NCI-H1092 treated with DMSO at 0.1 percent for 48 hours (cell line): Measurements from ENCODE around the gene LOXL1.
"Not testable (repeated sequence)": the region's sequence is repeated elsewhere in the genome, so short reads cannot be mapped to it uniquely, and the experiment has no call there.

ENCODE experiments used
- DNase-seq: peaks from one replicate; lab custom pipeline; 2025; lab: John Stamatoyannopoulos, UW

LOXL1 gene

GRCh38 chr15:73922186-73923151 is 3.8 kb upstream of the LOXL1 start:
- DNase-seq, result peak; percentile 58

DNA sequence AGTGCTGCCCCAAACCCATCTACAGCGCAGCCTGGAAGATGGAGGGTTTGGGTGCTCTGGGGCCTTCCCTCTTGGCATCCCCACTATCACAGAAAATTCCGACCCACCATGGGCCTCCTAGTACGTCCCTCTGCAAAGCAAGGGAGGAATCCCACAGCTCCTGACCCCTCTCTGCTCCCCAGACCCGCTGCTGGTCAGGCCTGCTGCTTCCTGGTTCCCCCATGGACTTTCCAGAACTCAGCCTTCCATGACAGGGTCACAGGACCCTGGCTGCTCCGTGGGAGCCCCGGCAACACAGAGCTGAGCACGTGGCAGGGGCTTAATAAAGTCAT is 3.1 kb upstream of the LOXL1 start:
- DNase-seq, result no peak

- DNase-seq, result no peak
Observed at GRCh38 chr15:73923488-73924164, 2.6 kb upstream of the LOXL1 start.

DNA sequence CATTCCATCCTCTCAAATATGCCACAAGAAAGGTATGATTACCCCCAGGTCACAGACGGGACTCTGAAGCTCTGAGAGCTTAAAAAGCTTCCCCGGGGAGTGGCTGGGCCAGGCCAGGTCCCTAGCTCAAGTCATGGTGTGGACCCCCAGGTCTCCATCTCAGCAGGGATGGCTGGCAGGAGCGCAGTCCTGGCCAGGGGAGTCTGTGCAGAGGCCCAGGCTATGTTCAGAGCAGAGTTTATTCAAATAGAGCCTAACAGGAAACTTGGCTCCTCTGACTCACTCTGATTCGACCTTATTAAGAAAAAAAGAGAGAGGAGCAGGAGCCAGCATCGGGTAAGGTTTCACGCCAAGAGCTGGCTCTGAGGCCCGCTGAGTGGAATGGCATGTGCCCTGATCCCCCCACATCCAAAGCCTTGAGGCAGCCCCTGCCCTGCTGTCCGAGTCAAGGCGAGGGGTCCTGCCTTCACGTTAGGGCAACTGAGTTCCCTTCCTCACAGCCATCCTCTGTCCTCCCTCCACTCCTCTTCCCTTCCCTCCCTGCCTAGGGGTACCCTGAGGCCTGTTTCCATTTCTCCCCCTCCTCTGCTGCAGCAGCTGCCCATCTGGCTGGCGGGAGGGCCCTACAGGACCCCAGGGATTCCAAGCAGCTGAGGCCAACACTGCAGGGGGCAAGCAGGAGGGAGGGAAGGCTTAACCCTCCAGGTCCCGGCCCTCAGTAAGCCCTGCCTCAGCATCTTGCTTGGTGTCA is 1.9 kb upstream of the LOXL1 start:
- DNase-seq, result peak; percentile 69

GRCh38 chr15:73925848-73926218 is 429 bp upstream of the LOXL1 start:
- DNase-seq, result no peak

DNA sequence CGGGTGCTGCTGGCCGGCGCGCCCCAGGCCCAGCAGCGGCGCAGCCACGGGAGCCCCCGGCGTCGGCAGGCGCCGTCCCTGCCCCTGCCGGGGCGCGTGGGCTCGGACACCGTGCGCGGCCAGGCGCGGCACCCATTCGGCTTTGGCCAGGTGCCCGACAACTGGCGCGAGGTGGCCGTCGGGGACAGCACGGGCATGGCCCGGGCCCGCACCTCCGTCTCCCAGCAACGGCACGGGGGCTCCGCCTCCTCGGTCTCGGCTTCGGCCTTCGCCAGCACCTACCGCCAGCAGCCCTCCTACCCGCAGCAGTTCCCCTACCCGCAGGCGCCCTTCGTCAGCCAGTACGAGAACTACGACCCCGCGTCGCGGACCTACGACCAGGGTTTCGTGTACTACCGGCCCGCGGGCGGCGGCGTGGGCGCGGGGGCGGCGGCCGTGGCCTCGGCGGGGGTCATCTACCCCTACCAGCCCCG is 777 bp downstream of the LOXL1 start:
- DNase-seq, result peak; percentile 26

DNA sequence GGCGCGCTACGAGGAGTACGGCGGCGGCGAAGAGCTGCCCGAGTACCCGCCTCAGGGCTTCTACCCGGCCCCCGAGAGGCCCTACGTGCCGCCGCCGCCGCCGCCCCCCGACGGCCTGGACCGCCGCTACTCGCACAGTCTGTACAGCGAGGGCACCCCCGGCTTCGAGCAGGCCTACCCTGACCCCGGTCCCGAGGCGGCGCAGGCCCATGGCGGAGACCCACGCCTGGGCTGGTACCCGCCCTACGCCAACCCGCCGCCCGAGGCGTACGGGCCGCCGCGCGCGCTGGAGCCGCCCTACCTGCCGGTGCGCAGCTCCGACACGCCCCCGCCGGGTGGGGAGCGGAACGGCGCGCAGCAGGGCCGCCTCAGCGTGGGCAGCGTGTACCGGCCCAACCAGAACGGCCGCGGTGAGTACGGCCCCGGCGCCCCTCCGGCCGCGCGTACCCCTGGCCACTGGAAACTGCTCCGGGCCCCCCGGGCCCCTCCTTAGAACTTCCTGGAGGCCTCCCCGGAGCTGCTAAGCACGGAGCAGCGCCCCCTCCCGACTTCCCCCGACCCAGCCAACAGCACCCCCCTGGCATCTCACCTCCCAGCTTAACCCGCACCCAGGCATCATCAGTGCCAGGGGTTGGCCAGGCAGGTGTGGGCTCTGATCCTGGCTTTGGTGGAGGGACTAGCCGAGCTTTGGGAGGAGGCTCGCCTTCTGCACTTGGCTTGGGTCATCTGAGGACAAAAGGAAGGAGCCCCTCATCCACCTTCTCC is 1.4 kb downstream of the LOXL1 start:
- peak; percentile 24 for DNase-seq

DNA sequence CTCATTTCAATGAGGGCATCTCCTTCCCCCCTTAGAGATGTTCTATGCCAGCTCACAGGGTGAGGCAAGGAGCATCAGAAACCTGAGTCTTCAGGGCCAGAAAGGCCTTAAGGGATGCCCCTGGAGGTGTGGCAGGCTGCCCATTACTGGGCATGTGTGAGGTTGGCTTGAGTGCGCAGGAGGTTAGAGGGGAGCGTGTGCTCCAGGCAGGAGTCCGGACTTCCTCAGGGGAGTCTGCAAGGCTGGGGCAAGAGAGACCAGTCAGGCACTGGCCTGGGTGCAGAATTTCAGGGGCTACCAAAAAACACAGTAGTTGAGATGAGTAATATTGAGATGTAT is 1.9 kb downstream of the LOXL1 start:
- DNase-seq, result no peak

- no peak for DNase-seq
Observed at GRCh38 chr15:73928971-73929627, 2.8 kb downstream of the LOXL1 start.

- no peak for DNase-seq
Observed at GRCh38 chr15:73930371-73930770, 4.1 kb downstream of the LOXL1 start.

DNA sequence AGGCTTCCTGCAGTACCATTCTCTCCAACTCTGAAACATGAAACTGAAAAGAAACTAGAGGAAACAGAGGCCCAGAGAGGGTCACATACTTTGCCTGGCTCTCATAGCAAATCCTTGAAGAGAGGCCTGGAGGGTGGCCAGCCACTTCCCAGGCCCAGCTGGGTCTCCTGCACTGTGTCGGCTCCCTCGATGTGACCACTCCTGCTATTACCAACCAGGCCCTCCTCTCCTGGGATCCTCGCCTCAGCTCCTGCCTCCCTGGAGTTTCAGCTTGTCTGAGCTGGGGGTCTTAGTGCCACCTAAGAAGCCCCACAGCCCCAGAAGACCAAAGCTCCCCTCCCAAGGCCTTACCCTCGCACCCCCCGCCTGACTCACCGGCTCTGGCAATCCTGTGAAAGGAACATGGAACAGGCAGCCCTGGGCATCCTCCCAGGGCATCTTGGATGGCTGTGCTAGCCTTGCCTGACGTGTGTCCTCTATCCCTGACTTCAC is 4.6 kb downstream of the LOXL1 start:
- no peak for DNase-seq

- no peak for DNase-seq
Observed at GRCh38 chr15:73931441-73931840, 5.2 kb downstream of the LOXL1 start.

GRCh38 chr15:73932381-73933191 is 6.3 kb downstream of the LOXL1 start:
- DNase-seq, result no peak

DNA sequence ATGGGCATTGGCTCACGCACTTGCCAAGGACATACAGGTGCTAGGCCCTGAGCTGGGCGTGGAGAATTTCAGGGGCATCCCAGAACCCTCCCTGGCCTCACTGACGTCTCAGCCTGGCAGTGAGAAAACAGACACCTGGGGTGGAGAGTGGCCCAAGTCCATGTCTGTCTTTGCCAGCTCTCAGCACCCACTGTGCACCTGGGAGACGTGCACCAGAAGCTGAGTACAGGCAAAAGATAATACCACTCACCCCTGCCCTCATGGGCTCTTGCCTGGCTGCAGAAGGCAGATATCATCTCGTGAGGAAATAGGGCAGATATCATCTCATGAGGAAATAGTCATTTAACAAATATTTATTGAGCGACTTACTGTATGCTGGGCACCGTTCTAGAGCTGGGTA is 8.0 kb downstream of the LOXL1 start:
- no peak for DNase-seq

DNA sequence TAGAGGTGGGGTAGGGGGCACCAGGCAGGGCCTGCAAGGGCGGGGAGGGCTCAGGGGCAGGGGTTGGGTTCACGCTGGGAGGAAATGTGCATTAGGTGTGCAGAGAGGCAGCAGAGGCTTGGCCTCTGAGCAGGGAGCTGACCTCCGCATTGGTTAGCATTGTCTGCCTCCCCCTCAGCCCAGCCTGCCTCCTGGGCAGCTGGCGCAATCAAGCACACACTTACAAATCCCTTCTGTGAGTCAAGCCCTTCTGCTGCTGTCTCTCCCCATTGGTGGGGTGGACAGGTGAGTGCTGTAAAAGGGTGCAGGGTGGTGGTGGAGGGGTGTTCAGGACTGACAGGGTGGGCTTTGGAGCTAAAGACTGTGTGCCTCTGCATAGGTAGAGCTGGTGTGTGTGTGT is 9.3 kb downstream of the LOXL1 start:
- no peak for DNase-seq

- no peak for DNase-seq
Observed at GRCh38 chr15:73936181-73936580, 9.9 kb downstream of the LOXL1 start.

DNA sequence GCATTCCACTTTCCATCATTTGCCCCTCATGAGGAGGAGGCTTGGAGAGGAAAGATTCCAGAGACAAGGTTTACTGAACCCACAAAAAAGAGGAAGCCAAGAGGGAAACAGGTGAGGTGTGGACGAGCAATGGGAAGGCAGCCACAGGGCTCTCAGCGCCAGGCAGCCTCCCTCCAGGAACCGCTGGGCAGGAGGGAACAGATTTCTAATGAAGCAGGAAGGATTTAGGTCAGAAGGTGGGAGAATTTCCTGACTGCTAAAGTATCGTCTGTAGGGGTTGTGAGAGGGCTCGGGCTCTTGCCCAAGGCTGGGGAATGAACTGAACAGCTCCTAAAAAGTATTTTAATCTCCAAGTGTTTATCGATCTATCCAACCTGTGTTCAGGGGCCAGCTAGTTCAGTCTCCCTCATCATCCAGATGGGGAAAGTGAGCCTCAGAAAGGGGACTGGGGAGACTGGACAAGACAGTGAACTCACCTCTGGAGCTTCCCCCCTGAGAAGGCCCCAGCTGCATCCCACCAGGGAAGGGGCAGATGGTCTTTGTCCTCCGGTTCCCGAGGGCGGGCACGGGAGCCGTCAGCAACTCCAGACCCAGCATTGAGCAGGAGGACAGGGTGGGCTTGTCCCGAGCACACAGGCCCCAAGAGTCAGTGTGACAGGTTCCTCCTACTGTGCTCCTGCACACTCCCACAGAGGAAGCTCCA is 10.5 kb downstream of the LOXL1 start:
- no peak for DNase-seq

DNA sequence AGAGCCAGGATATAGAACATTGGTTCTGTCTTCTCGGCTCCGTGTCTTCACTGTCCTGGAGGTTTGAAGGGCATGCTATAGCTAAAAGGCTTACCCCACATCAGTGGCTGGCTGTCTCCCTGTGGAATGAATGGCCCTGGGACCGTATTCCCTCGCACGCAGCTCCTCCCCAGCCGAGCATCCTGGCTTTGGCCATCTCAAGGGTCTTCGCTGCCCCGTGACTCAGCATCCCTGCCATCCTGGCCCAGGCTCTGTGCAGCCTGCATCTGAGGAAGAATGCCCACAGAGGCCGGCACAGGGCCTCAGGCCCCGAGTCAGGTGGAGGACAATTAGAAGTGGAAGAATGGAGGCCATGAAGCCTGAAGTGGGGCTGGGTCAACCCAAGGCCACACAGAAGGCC is 11.0 kb downstream of the LOXL1 start:
- no peak for DNase-seq

DNA sequence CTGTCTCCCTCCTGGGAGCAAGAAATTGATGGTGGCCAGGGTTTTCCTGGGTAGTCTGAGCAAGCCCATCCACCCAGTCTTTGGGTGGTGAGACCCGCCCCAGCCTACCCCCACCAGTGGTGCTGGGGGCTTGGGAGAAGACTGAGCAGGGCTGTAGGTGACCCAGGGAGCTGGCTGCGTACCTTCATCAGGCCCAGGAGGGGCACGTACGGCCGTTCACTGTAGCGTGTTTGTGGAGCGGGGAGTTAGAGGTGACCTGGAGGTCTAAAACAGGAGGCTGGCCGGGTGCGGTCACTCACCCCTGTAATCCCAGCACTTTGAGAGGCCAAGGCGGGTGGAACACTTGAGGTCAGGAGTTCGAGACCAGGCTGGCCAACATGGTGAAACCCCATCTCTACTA is 11.5 kb downstream of the LOXL1 start:
- no peak for DNase-seq

DNA sequence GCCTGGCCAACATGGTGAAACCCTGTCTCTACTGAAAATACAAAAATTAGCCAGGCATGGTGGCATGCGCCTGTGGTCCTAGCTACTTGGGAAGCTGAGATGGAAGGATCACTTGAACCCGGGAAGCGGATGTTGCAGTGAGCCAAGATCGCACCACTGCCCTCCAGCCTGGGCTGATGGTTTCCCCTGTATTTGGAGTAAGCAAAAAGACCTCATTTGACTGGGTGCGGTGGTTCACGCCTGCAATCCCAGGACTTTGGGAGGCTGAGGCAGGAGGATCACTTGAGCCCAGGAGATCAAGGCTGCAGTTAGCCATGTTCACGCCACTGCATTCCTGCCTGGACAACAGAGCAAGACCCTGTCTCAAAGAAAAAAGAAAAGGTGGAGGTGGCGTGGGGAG is 12.3 kb downstream of the LOXL1 start:
- DNase-seq, result not testable (repeated sequence)
